ENCODE results near the gene EI24.

Gene EI24

GRCh38 chr11:125594958-125595357, 25.7 kb downstream of the EI24 start:
- Histone ChIP-seq H3K27ac (ENCODE audit: low read length) (peak overlapping the region; percentile 38), H3K79me2 (ENCODE audit: low read length) (peaks cover 77% of the 10 kb centered on the region), H3K9me3 (ENCODE audit: insufficient read depth, low read length) (no peaks in the 10 kb centered on the region), H3K4me1 (ENCODE audit: low read length) (peaks cover 28% of the 10 kb centered on the region), H3K36me3 (replicated peaks; ENCODE audit: low read depth, low read length) (peaks cover 37% of the 10 kb centered on the region), H4K20me1 (ENCODE audit: insufficient read depth, low read length) (peaks cover 18% of the 10 kb centered on the region), H3K4me2 (ENCODE audit: low read length) (peak overlapping the region; percentile 94), H3K9ac (ENCODE audit: low read length) (no peak overlapping the region; the same call in 1 of the 2 replicates), H3K4me3 (ENCODE audit: low read length) (peak overlapping the region; percentile 94), H3K27me3 (ENCODE audit: low read depth, low read length) (no peaks in the 10 kb centered on the region), H2AFZ (ENCODE audit: low read depth, low read length) (no peak overlapping the region)
- TF ChIP-seq, protein P1, sequence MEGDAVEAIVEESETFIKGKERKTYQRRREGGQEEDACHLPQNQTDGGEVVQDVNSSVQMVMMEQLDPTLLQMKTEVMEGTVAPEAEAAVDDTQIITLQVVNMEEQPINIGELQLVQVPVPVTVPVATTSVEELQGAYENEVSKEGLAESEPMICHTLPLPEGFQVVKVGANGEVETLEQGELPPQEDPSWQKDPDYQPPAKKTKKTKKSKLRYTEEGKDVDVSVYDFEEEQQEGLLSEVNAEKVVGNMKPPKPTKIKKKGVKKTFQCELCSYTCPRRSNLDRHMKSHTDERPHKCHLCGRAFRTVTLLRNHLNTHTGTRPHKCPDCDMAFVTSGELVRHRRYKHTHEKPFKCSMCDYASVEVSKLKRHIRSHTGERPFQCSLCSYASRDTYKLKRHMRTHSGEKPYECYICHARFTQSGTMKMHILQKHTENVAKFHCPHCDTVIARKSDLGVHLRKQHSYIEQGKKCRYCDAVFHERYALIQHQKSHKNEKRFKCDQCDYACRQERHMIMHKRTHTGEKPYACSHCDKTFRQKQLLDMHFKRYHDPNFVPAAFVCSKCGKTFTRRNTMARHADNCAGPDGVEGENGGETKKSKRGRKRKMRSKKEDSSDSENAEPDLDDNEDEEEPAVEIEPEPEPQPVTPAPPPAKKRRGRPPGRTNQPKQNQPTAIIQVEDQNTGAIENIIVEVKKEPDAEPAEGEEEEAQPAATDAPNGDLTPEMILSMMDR (IDR thresholded peaks at IDR 0.05; ENCODE audit: low read depth, low read length): no peak
- no peak for TF ChIP-seq EZH2phosphoT487 (IDR thresholded peaks at IDR 0.05; ENCODE audit: low read depth)

DNA sequence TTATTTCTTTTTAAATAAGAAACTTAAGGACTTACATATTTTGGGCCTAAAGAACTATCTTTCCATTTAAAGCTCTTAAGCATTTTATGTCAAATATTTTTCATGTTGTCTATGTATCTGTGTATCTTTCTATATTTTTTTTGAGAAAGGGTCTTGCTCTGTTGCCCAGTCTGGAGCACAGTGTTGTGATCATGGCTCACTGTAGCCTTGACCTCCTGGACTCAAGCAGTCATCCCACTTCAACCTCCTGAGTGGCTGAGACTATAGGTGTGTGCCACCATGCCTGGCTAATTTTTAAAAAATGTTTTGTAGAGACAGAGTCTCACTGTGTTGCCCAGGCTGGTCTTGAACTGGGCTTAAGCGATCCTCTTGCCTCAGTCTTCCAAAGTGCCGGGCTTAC, 31.4 kb downstream of the EI24 start:
- Histone ChIP-seq H3K4me2 (ENCODE audit: low read length) (no peak overlapping the region), H3K36me3 (replicated peaks; ENCODE audit: low read depth, low read length) (peaks cover 76% of the 10 kb centered on the region), H3K27ac (ENCODE audit: low read length) (no peak overlapping the region), H3K27me3 (ENCODE audit: low read depth, low read length) (no peaks in the 10 kb centered on the region), H3K9me3 (ENCODE audit: insufficient read depth, low read length) (no peaks in the 10 kb centered on the region), H4K20me1 (ENCODE audit: insufficient read depth, low read length) (peaks cover 7% of the 10 kb centered on the region), H2AFZ (ENCODE audit: low read depth, low read length) (no peak overlapping the region), H3K9ac (ENCODE audit: low read length) (no peak overlapping the region), H3K4me3 (ENCODE audit: low read length) (no peak overlapping the region), H3K79me2 (ENCODE audit: low read length) (peaks cover 50% of the 10 kb centered on the region), H3K4me1 (ENCODE audit: low read length) (peaks cover 10% of the 10 kb centered on the region)
- no peak for TF ChIP-seq EZH2phosphoT487 (IDR thresholded peaks at IDR 0.05; ENCODE audit: low read depth)
- TF ChIP-seq, protein P1 (IDR thresholded peaks at IDR 0.05; ENCODE audit: low read depth, low read length): no peak

GRCh38 chr11:125603207-125603606, 33.9 kb downstream of the EI24 start:
- no peak for TF ChIP-seq EZH2phosphoT487 (IDR thresholded peaks at IDR 0.05; ENCODE audit: low read depth)
- TF ChIP-seq, protein P1 (IDR thresholded peaks at IDR 0.05; ENCODE audit: low read depth, low read length): no peak
- no peak overlapping the region for H2AFZ ChIP-seq (ENCODE audit: low read depth, low read length)
- H3K27me3 ChIP-seq (ENCODE audit: low read depth, low read length): no peaks in the 10 kb centered on the region
- no peak overlapping the region for H3K27ac ChIP-seq (ENCODE audit: low read length)
- no peak overlapping the region for H3K4me3 ChIP-seq (ENCODE audit: low read length)
- H3K36me3 ChIP-seq (replicated peaks; ENCODE audit: low read depth, low read length): peaks cover 79% of the 10 kb centered on the region
- H3K9me3 ChIP-seq (ENCODE audit: insufficient read depth, low read length): no peaks in the 10 kb centered on the region
- H3K4me1 ChIP-seq (ENCODE audit: low read length): peaks cover 8% of the 10 kb centered on the region; the same call in 1 of the 2 replicates
- no peak overlapping the region for H3K9ac ChIP-seq (ENCODE audit: low read length)
- no peak overlapping the region for H3K4me2 ChIP-seq (ENCODE audit: low read length)
- 0 out of 2 replicates have a peak, but pooled peaks cover 3% of the 10 kb centered on the region for H4K20me1 ChIP-seq (ENCODE audit: insufficient read depth, low read length)
- peaks cover 27% of the 10 kb centered on the region for H3K79me2 ChIP-seq (ENCODE audit: low read length)

DNA sequence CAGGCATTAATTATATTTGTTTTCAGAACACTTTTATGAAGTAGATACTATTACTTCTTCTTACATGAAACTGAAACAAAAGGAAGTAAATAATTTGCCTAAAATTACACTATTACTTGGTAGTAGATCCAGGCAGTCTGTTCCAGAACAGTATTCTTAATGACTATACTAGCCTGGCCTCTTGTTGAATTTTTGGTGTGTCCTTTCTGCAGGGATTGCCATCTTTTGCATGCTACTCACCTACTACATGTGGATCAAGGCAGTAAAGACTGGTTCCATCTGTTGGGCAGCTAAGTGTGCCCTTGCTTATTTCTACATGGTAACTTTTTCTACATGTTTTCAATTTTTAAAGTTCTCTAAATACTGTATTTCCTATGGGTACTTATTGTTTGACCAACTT, 36.1 kb downstream of the EI24 start:
- Histone ChIP-seq H3K4me3 (ENCODE audit: low read length) (no peak overlapping the region), H3K9me3 (ENCODE audit: insufficient read depth, low read length) (no peaks in the 10 kb centered on the region), H3K4me1 (ENCODE audit: low read length) (peaks cover 8% of the 10 kb centered on the region; the same call in 1 of the 2 replicates), H3K9ac (ENCODE audit: low read length) (no peak overlapping the region), H3K27ac (ENCODE audit: low read length) (no peak overlapping the region), H3K27me3 (ENCODE audit: low read depth, low read length) (no peaks in the 10 kb centered on the region), H3K4me2 (ENCODE audit: low read length) (no peak overlapping the region), H2AFZ (ENCODE audit: low read depth, low read length) (no peak overlapping the region), H4K20me1 (ENCODE audit: insufficient read depth, low read length) (no peaks in the 10 kb centered on the region), H3K79me2 (ENCODE audit: low read length) (peaks cover 12% of the 10 kb centered on the region), H3K36me3 (replicated peaks; ENCODE audit: low read depth, low read length) (peaks cover 83% of the 10 kb centered on the region)
- TF ChIP-seq, protein P1 (IDR thresholded peaks at IDR 0.05; ENCODE audit: low read depth, low read length): no peak
- no peak for TF ChIP-seq EZH2phosphoT487 (IDR thresholded peaks at IDR 0.05; ENCODE audit: low read depth)
